Right forelimb (tissue), 1 donor: ENCODE results near the gene RABEP2.
"Not testable (repeated sequence)": the region's sequence is repeated elsewhere in the genome, so short reads cannot be mapped to it uniquely, and the experiment has no call there.

ENCODE experiments used
- DNase-seq: peaks from one replicate; pipeline ENCODE4 v3.0.0-alpha.2; 2018

Gene RABEP2

DNA sequence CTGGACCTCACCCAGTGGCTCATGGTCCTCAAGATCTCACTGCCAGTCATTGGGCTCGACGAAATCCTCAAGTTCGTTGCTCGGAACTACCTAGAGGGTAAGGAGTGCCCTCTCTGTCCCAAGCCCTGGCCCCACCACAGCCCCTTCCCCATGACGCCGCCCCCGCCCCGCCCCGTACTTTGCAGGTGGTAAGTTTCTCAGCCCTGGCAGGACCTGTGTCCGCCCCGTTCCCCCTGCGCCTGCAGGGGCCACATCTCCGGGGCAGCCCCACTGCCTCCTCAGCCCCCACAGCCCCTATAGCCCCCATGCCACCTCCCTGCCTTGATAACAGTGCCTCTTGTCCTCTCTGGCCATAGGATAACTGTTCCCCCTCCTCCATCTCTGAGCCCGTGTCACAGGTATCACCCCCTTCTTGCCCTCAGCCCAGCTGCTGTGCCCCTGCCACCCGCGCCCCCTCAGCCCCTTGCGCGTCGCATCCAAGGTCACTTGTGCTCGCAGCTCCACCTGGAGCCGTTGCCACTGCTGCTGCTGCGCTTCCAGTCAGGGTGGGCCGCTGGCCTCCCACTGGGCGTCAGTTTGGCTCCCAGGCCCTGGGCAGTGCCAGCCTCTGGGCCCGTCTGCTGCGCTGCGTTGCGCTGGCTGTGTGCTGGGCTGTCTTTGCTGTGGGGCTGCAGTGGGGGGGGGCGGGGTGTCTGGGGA, 21.5 kb downstream of the RABEP2 start:
- DNase-seq = no peak

DNA sequence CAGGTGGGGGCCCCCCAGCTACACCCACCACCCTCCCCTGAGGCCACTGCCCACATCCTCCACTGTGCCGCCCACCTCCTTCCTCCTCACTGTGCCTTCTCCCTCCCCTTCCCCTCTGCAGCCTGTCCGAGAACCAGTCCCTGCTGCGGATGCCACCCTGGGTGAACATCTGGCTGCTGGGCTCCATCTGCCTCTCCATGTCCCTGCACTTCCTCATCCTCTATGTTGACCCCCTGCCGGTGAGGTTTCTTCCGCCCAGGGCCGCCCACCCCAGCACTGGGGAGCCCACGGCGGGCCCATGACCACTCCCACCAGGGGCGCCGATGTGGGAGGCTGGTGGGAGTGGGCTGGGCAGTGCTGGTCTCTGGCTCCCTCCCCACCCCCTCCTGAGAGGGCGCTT, 22.1 kb downstream of the RABEP2 start:
- no peak for DNase-seq

DNA sequence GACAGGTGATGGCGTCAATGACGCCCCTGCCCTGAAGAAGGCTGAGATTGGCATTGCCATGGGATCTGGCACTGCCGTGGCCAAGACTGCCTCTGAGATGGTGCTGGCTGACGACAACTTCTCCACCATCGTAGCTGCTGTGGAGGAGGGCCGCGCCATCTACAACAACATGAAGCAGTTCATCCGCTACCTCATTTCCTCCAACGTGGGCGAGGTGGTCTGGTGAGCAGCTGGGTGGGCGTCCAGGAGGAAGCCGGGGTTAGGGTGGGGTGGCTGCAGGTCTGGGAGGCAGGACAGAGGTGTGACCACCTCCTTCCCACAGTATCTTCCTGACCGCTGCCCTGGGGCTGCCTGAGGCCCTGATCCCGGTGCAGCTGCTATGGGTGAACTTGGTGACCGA, 23.2 kb downstream of the RABEP2 start:
- DNase-seq = no peak

DNA sequence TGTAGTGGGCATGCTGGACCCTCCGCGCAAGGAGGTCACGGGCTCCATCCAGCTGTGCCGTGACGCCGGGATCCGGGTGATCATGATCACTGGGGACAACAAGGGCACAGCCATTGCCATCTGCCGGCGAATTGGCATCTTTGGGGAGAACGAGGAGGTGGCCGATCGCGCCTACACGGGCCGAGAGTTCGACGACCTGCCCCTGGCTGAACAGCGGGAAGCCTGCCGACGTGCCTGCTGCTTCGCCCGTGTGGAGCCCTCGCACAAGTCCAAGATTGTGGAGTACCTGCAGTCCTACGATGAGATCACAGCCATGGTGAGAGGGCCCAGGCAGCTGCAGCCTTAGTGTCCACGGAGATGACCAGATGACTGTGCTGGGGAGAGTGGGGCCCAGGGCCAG, 24.4 kb downstream of the RABEP2 start:
- DNase-seq = no peak

DNA sequence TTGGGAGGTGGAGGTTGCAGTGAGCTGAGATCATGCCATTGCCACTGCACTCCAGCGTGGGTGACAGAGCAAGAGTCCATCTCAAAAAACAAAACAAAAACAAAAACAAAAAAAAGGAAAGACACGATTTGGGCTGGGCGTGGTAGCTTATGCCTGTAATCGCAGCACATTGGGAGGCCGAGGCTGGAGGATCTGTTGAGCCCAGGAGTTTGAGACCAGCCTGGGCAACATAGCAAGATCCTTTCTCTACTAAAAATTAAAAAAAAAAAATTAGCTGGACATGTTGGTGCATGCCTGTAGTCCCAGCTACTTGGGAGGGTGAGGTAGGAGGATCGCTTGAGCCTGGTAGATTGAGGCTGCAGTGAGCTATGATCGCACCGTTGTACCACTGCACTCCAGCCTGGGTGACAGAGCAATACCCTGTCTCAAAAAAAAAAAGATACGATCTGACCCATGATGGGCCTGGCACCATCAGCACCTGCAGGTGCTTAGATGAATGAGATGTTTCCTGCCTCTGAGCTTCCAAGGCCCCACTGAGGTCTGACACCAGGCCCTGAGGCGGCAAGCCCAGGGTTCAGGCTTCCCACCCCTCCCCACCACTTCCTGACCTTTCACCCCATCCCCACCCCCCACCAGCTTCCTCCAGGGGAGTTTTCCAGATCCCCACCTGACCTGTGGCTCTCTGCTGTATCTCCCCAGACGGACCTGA, 25.0 kb downstream of the RABEP2 start:
- no peak for DNase-seq

DNA sequence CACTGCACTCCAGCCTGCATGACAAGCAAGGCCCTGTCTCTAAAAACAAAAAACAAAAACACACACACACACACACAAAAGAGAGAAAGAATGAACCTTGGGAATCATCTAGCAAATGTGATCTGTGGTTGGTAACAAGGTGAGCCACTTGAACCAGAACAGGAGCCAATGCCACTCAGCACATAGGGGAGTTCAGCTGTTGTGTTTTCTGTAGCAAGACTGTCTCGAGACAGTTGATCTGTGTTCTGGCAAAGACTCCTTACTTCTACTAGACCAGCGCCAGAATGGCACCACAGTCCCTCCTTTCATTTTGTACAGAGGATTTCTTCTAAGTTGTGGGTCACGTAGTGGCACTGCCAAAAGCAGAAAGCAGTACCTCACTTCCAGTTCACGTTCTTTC, 26.1 kb downstream of the RABEP2 start:
- no peak for DNase-seq

DNA sequence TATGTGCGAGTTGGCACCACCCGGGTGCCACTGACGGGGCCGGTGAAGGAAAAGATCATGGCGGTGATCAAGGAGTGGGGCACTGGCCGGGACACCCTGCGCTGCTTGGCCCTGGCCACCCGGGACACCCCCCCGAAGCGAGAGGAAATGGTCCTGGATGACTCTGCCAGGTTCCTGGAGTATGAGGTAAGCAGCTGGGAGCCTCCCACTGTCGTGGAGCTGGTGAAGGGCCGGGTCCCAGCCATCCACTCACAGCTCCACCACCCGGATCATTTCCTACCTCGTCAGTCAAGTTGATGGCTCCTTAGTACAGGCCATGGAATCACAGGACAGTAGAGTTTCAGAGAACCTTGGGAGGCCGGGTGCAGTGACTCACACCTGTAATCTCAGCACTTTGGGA, 26.8 kb downstream of the RABEP2 start:
- DNase-seq = no peak

DNA sequence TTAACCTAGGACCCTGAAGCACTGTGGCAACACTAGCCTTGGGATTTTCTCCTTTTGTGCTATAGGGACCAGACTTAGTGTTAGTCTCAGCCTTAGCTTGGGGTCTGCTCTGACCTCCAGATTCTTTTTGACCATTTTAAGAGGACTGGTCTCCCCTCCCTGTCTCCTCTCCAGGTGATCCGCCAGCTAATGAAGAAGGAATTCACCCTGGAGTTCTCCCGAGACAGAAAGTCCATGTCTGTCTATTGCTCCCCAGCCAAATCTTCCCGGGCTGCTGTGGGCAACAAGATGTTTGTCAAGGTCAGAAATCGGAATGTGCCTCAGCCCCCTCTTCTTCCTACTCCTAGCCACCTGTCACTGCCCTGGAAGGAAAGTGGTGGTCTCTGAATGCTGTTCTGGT, 27.2 kb downstream of the RABEP2 start:
- no peak for DNase-seq

DNA sequence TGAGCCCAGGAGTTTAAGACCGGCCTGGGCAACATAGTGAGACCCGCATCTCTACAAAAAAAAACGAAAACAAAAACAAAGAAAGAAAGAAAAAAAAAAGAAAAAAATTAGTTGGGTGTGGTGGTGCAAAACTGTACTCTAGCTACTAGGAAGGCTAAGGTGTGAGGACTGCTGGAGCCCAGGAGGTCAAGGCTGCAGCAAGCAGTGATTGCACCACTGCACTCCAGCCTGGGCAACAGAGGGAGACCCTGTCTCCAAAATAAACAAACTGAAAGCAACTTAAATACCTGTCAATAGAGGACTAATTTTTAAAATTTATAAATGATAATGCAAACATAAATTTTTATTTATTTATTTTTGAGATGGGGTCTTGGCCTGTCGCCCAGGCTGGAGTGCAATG, 29.4 kb downstream of the RABEP2 start:
- DNase-seq = no peak

DNA sequence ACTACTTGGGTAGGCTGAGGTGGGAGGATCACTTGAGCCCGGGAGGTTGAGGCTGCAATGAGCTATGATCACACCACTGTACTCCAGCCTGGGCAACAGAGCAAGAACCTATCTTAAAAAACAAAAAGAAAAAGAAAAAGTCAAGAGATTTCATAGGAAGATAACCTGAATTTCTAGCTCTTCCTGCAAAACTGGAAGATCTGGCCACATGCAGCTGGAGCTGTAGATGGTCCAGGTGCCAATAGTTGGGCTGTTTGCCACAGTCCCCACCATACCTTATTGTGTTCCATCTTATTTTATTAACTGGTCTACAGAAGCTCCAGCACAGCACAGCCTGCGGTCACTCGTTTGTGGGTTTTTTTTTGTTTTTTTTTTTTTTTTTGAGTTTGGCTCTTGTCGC, 31.7 kb downstream of the RABEP2 start:
- DNase-seq = no peak

DNA sequence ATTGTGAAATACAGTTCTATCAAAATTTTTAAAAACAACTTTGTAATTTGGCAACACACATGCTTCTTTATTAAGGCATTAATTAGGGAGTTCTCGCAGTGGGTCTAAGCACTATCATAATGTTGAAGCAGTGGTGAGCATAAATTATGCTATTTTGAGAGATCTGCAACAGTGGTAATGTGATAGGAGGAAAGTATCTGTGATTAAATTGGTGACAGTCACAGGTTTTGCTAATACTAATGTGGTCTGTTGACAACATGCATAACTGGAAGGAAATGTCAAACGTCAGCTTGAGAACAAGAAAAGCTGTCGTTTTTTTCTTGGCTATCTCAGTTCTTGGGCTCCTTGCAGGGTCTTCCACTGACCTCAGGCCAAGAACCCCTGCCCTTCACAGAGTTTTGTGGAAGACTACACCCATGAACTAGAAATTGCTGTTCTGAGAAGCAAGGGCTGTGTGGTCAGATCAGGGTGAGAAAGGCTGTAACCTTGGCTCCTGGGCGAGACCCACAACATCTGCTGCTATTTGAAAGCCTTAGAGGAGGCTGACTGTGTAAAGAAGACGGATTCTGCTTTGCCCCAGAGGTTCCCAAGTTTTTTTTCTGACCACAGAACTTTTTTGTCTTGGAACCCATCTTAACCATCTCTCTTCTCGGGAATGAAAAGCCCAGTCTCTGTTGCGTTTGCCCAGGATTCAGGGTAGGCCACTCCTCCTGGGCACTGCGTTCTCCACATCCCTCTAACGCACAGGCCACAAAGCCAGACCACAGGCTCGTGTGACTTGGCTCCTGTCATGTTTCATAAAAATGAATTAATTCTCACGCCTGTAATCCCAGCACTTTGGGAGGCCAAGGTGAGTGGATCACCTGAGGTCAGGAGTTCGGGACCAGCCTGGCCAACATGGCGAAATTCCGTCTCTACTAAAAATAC, 32.8 kb downstream of the RABEP2 start:
- DNase-seq = no peak

DNA sequence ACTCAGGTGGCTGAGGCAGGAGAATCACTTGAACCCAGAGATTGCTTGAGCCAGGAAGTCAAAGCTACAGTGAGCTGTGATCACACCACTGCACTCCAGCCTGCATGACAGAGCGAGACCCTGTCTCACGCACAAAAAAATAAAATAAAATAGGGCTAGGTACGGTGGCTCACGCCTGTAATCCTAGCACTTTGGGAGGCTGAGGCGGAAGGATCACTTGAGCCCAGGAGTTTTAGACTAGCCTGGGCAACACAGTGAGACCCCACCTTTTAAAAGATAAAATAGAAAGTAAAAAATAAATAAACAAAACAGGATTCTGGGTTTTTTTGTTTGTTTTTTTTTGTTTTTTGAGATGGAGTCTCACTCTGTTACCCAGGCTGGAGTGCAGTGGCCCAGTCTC, 34.7 kb downstream of the RABEP2 start:
- DNase-seq = not testable (repeated sequence)

DNA sequence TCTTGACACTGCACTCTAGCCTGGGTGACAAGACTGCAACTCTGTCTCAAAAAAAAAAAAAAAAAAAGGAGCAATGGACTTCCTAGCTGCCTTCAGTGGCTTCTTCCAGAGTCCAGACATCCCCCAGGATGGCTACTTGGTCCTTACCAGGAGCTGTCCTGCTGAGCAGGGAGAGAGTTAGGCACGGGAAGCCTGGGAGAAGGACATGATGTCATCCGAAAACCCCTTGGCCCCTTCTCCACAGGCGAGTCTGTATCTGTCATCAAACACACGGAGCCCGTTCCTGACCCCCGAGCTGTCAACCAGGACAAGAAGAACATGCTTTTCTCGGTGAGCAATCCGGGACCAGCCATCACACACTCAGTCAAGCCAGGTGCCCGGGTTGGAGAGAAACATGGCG, 38.1 kb downstream of the RABEP2 start:
- DNase-seq = no peak

DNA sequence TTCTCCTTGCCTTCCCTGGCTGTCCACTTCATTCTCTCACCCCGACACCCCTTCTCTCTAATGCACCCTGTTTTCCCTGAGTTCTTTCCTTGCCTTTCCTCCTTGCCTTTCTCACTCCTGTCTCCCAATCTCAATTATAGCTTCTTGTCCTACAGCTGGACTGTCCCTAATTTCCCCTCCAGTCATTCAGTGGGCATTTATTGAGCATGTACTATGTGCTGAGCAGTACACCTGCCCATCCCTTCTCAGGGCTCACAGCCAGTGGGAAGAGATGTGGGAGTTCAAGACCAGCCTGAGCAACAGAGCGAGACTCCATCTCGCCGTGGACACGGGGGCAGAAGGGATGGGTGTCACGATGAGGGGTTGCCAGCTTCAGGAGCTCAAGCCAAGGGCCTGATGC, 41.0 kb downstream of the RABEP2 start:
- DNase-seq = no peak

DNA sequence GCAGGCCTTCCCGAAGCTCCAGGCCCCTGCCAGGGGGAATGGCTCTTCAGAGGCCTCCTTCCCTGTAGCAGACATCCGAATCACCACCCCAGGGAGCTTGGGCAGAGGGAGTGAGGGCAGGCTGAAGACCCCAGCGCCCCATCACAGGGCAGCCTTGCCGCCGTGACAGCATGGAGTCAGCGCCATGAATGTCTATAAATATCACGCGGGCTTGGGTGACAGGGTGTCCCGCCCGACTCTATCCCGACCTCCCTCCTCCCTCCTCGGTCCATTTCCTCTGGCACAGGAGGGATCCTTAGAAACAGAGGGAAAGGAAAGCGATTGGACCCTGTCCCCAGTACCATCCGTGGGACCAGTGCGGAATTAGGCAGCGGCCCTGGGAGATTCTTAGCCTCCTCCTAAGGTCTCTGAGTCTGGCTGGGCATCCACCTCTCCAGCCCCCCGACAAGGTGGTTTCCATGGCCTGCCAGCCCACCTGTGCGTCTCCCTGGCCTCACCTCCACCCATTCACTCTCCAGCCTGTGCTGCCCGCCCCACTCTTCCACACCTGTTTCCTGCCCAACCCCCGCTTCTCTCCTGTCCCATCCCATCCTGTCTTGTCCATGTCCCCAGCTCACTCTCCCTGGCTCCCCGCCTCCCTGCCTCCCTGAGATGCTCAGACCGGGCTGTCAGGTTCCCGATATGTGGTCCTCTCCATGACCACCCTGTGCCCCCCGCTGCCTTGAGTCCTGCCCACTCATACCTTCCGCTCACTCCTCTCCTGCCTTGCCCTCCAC, 41.6 kb downstream of the RABEP2 start:
- DNase-seq = no peak

DNA sequence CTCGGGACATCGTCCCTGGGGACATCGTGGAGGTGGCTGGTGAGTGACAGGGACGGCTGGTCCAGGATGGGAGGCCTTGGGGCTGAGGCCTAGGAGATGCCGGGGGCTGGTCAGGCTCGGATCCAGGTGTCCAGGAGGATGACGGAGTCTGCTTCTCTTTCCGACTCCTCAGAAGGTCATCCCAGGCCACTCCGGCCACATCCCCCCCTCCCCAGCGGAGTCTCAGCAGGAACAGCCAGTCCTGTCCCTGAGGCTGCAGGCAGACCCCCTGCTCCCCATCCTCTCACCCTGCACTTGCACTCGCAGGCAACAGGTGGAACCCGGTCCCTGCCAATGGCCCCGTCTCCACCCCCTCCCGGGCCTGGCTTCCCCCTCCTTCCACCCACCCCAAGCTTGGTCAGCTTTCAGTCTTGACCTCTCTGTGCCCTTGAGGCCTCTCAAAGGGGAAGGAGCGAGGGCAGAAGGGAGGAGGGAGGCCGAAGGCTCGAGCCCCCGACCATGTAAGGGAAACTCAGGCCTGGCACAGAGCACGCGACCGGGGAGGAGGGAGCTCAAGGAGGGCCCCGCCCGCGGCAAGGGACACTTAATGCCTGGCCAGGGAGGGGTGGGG, 42.4 kb downstream of the RABEP2 start:
- no peak for DNase-seq

DNA sequence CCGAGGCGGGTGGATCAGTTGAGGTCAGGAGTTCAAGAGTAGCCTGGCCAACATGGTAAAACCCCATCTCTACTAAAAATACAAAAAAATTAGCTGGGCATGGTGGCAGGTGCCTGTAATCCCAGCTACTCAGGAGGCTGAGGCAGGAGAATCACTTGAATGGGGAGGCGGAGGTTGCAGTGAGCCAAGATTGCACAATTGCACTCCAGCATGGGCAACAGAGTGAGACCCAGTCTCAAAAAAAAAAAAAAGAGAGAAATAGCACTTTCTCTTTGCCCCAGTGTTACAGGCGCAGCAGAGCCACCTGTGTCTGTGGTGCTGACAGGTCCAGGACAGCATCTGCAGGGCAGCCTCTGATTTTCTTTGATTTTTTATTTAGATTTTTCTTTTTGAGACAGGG, 43.5 kb downstream of the RABEP2 start:
- DNase-seq = not testable (repeated sequence)

DNA sequence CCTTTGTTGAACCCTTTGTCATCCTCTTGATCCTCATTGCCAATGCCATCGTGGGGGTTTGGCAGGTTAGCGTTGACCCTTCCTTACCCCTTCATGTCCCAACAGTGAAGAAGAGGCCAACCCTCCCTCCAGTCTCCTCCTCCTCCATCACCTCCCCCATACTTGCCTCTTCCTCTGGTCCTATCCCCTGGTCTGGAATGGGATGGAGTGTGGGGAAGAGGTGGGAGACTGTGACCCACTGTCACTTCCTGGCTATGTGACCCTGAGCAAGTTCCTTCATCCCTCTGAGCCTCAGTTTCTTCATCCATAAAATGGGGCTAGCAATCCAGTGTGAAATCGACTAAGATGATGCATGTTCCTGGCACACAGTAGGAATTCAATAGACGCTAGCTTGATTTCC, 44.1 kb downstream of the RABEP2 start:
- no peak for DNase-seq

DNA sequence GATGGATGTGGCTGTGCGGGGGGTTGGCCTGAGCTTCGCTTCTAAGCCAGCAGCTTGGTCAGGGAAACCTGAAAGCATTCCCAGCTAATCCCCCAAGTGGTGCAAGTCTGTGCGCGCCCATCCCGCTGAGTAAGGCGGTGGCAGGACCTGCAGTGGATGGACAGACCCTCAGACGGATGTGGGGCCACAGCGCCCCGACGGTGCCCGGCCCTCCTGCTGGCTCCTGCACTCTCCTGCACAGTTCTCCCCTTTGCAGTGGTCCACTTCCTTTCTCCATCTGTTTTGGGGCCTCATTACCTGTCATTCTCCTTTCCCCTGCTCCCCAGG, 44.5 kb downstream of the RABEP2 start:
- DNase-seq = no peak

DNA sequence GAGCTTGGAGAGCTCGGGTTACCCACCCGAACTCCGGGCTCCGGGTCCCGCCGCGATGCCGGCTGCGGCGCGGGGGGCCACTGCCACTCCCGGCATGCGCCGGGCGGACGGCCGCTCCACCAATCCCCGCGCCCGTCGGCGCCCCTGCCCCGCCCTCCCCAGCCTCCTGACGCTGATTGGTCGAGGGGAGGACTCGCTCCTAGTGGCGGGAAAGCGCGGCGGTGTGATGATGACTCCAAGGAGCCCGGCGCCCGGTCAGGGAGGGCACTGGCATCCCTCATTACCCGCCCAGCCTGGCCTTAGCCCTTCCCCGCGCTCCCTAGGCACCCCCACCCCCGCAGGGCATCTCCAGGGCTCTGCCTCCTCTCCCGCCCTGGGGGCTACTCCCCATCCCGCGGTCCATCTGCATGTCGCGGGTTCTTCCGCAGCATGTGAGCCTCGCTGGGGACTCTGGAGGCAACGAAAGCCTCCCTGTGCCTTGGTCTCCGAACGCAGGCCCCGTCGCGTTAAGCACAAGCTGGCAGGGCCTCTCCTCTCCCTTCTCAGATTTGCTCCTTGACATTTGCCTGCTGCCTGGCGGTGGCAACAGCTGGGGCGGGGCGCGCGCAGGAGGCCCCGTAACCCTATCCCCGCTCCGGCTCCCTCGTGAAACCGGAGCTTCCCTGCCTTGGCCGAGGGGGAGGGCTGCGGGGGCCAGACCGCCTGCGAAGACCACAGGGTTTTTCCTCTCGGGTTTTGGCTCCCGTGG, 45.0 kb downstream of the RABEP2 start:
- peak; percentile 92 for DNase-seq

DNA sequence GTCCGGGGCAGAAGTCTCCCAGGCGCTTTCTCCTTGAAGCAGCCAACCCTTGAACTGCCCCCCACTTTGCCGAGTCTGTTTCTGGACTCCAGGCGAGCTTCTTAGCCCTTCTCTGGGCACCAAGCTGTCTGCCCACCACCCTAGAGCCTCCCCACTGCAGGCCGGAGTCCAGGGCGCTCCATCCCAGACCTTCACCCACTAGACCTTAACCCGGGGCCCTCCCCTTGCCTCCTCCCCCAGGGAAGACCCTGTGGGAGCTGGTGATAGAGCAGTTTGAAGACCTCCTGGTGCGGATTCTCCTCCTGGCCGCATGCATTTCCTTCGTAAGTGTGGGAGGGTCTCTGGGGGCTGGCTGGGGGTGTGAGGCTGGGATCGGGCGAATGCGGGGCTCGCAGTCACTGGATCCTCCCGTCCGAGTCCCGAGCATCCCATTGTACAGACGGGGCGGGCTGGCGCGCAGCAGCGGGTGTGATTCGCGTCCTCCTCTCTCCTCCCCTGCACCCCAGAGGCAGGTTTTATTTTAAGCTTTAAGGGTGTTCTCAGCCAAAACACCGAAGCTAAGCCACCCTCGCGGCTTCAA, 45.7 kb downstream of the RABEP2 start:
- DNase-seq = no peak
